ENCODE results near the gene KCNG2.

DNA sequence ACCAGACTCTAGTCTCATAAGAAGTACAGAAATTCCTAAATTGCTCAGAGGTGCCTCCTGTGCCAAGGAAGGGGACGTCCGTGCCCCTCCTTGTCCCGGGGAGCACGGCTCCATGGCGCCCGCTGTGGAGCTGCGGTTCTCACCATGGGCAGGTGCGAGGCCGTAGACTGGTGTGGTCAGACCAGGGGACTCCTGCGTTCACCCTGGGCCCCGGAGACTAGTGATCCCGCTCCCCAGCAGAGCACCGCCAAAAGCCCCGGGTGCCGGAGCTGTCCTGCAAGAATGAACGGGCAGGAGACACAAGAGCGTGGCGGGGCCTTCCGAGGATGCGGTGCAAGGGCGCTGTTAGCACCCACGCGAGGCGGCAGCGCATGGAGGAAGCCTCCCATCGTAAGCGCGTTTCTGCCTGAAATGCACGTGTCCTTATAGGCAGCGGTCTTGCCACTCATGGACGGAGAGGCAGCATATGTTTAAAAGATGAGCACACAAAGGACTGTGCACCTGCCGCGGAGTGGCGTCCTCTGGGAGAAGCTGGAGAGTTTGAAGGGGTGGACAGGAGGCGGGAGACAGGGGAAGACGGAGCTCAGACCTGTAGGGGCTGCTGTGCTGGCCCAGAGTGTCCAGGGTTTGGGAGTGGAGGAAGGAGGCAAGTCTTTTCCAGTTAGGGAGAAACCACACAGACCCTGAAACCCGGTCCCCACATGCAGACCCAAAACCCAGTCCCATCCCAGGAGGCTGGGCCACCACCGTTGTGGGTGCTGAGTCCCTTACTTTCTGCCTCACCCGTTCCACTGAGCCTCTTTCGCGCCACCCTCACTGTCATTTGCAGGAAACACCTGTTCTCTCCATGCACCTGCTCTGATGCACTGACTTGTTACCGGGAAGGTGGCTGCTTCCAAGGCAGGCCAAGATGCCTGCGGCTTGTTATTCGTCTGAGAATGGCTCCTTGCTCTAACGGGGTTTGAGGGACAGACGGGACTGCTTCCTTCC is 7.5 kb upstream of the KCNG2 start:
- TF ChIP-seq, protein P1, sequence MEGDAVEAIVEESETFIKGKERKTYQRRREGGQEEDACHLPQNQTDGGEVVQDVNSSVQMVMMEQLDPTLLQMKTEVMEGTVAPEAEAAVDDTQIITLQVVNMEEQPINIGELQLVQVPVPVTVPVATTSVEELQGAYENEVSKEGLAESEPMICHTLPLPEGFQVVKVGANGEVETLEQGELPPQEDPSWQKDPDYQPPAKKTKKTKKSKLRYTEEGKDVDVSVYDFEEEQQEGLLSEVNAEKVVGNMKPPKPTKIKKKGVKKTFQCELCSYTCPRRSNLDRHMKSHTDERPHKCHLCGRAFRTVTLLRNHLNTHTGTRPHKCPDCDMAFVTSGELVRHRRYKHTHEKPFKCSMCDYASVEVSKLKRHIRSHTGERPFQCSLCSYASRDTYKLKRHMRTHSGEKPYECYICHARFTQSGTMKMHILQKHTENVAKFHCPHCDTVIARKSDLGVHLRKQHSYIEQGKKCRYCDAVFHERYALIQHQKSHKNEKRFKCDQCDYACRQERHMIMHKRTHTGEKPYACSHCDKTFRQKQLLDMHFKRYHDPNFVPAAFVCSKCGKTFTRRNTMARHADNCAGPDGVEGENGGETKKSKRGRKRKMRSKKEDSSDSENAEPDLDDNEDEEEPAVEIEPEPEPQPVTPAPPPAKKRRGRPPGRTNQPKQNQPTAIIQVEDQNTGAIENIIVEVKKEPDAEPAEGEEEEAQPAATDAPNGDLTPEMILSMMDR (IDR thresholded peaks at IDR 0.05), result no peak
- no peak for TF ChIP-seq POLR2A (IDR thresholded peaks at IDR 0.05)
